Measurements from ENCODE around the gene PWP1.

DNA sequence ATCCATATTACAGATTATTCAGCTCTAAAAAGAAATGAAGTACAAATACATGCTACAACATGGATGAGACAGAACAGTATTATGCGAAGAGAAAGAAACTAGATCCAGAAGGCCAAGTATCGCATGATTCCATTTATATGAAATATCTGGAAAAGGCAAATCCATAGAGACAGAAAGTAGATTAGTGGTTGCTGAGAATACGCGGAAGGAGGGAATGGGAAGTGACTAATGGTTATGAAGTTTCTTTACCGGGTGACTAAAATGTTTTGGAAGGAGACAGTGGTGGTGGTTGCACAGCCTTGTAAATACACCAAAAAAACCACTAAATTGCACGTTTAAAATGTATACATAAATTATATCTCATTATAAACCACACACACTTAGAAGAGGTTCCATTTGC lies 62.9 kb downstream of the PWP1 start:
- no peak for TF ChIP-seq POLR2A (IDR thresholded peaks at IDR 0.05)
- TF ChIP-seq, protein P1, sequence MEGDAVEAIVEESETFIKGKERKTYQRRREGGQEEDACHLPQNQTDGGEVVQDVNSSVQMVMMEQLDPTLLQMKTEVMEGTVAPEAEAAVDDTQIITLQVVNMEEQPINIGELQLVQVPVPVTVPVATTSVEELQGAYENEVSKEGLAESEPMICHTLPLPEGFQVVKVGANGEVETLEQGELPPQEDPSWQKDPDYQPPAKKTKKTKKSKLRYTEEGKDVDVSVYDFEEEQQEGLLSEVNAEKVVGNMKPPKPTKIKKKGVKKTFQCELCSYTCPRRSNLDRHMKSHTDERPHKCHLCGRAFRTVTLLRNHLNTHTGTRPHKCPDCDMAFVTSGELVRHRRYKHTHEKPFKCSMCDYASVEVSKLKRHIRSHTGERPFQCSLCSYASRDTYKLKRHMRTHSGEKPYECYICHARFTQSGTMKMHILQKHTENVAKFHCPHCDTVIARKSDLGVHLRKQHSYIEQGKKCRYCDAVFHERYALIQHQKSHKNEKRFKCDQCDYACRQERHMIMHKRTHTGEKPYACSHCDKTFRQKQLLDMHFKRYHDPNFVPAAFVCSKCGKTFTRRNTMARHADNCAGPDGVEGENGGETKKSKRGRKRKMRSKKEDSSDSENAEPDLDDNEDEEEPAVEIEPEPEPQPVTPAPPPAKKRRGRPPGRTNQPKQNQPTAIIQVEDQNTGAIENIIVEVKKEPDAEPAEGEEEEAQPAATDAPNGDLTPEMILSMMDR (IDR thresholded peaks at IDR 0.05), result no peak
